Thyroid gland (tissue), 4 donors: ENCODE data around the gene CACNA1D.

Experiments
- POLR2A ChIP-seq, 2 donors: fragments of 450-650 bp; IDR thresholded peaks; one replicate each; pipeline ENCODE4 v1.6.1; 2017; ENCODE audit warnings: antibody characterized with exemption in 2 of 2, mild to moderate bottlenecking in 2 of 2, moderate library complexity in 1 of 2
- TF ChIP-seq, protein P1 (sequence below), 6 experiments: fragments of 200-600 bp in 3 of 6; fragments of 450-650 bp in 3 of 6; sonication (generic) in 3 of 6; IDR thresholded peaks; one replicate each; pipeline ENCODE4 v1.5.1; 2016 to 2019; ENCODE audit warnings: antibody characterized with exemption in 6 of 6, mild to moderate bottlenecking in 2 of 6, inconsistent platforms in 1 of 6, moderate library complexity in 1 of 6

DNA sequence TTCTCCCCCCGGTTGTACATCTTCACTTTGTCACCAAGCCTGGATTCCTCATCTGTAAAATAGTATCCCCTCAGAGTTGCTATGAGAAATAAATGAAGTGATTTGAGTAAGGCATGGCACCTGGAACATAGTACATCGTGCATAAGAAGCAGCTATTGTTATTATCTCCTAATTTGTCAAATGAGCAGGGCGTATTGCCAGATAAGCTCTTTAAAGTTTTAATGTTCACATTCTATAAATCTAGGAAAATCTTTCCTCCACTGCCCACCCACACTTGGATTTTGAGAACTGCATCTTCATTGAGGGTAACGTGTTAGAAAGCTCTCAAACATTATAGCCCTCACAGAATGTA is 32.3 kb downstream of the CACNA1D start:
- no peak for TF ChIP-seq POLR2A (IDR thresholded peaks at IDR 0.05)
- TF ChIP-seq, protein P1, sequence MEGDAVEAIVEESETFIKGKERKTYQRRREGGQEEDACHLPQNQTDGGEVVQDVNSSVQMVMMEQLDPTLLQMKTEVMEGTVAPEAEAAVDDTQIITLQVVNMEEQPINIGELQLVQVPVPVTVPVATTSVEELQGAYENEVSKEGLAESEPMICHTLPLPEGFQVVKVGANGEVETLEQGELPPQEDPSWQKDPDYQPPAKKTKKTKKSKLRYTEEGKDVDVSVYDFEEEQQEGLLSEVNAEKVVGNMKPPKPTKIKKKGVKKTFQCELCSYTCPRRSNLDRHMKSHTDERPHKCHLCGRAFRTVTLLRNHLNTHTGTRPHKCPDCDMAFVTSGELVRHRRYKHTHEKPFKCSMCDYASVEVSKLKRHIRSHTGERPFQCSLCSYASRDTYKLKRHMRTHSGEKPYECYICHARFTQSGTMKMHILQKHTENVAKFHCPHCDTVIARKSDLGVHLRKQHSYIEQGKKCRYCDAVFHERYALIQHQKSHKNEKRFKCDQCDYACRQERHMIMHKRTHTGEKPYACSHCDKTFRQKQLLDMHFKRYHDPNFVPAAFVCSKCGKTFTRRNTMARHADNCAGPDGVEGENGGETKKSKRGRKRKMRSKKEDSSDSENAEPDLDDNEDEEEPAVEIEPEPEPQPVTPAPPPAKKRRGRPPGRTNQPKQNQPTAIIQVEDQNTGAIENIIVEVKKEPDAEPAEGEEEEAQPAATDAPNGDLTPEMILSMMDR (IDR thresholded peaks at IDR 0.05): no peak
